Measurements from ENCODE around the gene TMEM140. TPM values are rescaled to one million over a fixed set of nuclear protein-coding genes. Genes with fewer than 3 reads are reported as not detected.

The TMEM140 gene
- total and polyA plus RNA-seq, 9 of the 15 experiments (the other 6 are each of a cell fraction or from before 2014, with no cell fraction given) = 0.03 to 0.82 (median 0.23) TPM

DNA sequence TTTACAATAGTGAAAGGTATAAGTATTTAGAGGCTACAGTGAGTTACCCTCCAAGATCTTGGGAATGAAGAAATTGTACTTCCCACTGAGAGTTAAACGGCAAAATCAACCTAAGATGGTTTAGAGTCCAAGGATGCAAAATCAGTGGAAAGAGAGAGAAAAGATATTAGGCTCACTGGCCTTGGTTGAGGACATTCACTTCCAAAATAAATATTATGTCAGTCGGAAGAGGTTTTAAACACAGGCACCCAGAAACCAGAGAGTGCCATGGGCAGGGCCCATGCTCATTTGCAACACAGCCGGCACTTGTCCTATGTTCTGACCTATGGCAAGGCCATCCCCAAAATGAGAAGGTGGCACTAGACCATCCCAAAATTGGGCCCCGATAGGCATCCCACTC is 67.3 kb downstream of the TMEM140 start (continued):
- TF ChIP-seq U2AF2 (optimal IDR thresholded peaks at IDR 0.05; ENCODE audit: low read depth, low read length) = no peak
- no peak for TF ChIP-seq ZNF589 (CRISPR knock-in tag; IDR thresholded peaks at IDR 0.05; ENCODE audit: low read depth)
- no peak for TF ChIP-seq ZFPM2 (CRISPR knock-in tag; IDR thresholded peaks at IDR 0.05)
- no peak for TF ChIP-seq RBFOX2 (IDR thresholded peaks at IDR 0.05; ENCODE audit: low read depth, low read length)
- TF ChIP-seq, protein P1, sequence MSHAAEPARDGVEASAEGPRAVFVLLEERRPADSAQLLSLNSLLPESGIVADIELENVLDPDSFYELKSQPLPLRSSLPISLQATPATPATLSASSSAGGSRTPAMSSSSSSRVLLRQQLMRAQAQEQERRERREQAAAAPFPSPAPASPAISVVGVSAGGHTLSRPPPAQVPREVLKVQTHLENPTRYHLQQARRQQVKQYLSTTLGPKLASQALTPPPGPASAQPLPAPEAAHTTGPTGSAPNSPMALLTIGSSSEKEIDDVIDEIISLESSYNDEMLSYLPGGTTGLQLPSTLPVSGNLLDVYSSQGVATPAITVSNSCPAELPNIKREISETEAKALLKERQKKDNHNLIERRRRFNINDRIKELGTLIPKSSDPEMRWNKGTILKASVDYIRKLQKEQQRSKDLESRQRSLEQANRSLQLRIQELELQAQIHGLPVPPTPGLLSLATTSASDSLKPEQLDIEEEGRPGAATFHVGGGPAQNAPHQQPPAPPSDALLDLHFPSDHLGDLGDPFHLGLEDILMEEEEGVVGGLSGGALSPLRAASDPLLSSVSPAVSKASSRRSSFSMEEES (CRISPR knock-in tag; IDR thresholded peaks at IDR 0.05) = no peak

DNA sequence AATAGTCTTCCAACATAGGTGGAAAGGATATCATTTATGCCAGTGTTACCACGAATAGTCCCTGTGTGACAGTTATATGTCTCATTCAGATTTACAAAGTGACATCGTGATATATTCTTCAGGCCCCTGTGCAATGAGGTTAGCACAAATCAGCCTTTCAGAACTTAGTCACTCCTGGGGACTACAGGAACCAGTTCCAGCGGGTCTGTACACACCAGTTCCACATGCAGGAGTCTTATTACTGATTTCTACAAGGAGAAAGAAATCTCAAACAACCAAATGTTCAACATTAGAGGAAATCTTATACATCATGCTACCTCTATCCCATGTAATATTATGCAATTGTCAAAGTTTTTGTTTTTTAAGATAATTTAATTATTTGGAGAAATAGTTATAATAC is 67.8 kb downstream of the TMEM140 start:
- intact Hi-C loops (cut with micrococcal nuclease) = no loop called here
- no peaks in the 10 kb centered on the region for H4K20me1 ChIP-seq (replicated peaks; ENCODE audit: control insufficient read depth, insufficient read depth, low read length)
- CTCF ChIA-PET (ENCODE audit: low intra/inter-chr PET ratio) = no interaction called here

More for the DNA sequence above, 67.8 kb downstream of the TMEM140 start:
- ATAC-seq = no peak
- BruUV-seq (replicated peaks) = no TSS peak
- no peak for TF ChIP-seq NFXL1 (CRISPR knock-in tag; IDR thresholded peaks at IDR 0.05)
- TF ChIP-seq, protein P2, sequence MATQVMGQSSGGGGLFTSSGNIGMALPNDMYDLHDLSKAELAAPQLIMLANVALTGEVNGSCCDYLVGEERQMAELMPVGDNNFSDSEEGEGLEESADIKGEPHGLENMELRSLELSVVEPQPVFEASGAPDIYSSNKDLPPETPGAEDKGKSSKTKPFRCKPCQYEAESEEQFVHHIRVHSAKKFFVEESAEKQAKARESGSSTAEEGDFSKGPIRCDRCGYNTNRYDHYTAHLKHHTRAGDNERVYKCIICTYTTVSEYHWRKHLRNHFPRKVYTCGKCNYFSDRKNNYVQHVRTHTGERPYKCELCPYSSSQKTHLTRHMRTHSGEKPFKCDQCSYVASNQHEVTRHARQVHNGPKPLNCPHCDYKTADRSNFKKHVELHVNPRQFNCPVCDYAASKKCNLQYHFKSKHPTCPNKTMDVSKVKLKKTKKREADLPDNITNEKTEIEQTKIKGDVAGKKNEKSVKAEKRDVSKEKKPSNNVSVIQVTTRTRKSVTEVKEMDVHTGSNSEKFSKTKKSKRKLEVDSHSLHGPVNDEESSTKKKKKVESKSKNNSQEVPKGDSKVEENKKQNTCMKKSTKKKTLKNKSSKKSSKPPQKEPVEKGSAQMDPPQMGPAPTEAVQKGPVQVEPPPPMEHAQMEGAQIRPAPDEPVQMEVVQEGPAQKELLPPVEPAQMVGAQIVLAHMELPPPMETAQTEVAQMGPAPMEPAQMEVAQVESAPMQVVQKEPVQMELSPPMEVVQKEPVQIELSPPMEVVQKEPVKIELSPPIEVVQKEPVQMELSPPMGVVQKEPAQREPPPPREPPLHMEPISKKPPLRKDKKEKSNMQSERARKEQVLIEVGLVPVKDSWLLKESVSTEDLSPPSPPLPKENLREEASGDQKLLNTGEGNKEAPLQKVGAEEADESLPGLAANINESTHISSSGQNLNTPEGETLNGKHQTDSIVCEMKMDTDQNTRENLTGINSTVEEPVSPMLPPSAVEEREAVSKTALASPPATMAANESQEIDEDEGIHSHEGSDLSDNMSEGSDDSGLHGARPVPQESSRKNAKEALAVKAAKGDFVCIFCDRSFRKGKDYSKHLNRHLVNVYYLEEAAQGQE (IDR thresholded peaks at IDR 0.05; ENCODE audit: borderline replicate concordance) = peak; percentile 53; the same call in 1 of the 2 replicates
- TF ChIP-seq, protein P2 (CRISPR knock-in tag; IDR thresholded peaks at IDR 0.05; ENCODE audit: low read depth) = no peak
- H3K27ac ChIP-seq (ENCODE audit: extremely low read depth, low read depth, low read length) = no peak overlapping the region
- no peaks in the 10 kb centered on the region for H3K9me1 ChIP-seq (ENCODE audit: control insufficient read depth, insufficient read depth, low read length)
- POLR2A ChIA-PET = no interaction called here
- in situ Hi-C loops (cut with MboI) = no loop called here
- H3K27me3 ChIP-seq (ENCODE audit: control insufficient read depth in 2 of 2, insufficient read depth in 2 of 2, low read length in 2 of 2) = peaks cover 9 to 11% of the 10 kb centered on the region in 2 experiments; a peak in 3 of 5 replicates
- no peaks in the 10 kb centered on the region for H3K9me3 ChIP-seq (replicated peaks; ENCODE audit: control insufficient read depth, insufficient read depth, low read depth, low read length)
- no peaks in the 10 kb centered on the region for H3K36me3 ChIP-seq (ENCODE audit: control insufficient read depth, insufficient read depth, low read length)
- no peak overlapping the region for H3K4me3 ChIP-seq
- H3K4me2 ChIP-seq (ENCODE audit: insufficient read depth, low read length) = no peak overlapping the region
- FAIRE-seq = no peak
- H3K9ac ChIP-seq (ENCODE audit: insufficient read depth in 1 of 2, low read depth in 2 of 2, low read length in 2 of 2) = no peak overlapping the region
- WGBS (ENCODE audit: insufficient coverage, low coverage, missing lambda C conversion rate) = 4% methylated on average over 3 of the region's 3 CpGs
- DNase-seq (ENCODE audit: extremely low read depth in 1 of 4, low spot score in 3 of 4) = no peak
- no peaks in the 10 kb centered on the region for H3K79me2 ChIP-seq (ENCODE audit: control insufficient read depth, insufficient read depth, low read length)
- H2AFZ ChIP-seq (ENCODE audit: low read depth, low read length) = peak overlapping the region; percentile 10; the same call in 1 of the 2 replicates
- H3K4me1 ChIP-seq (replicated peaks in 1 of 2; ENCODE audit: control insufficient read depth in 2 of 2, insufficient read depth in 2 of 2, low read length in 2 of 2) = peaks cover 5 to 9% of the 10 kb centered on the region in 2 experiments; a peak in 4 of 5 replicates

Data from K562 (cell line).